OCI-LY1 (cell line): Measurements from ENCODE around the gene MYO18A.

ENCODE experiments used
- CTCF ChIP-seq: fragments of 200-600 bp; sonication (generic), shearing (Covaris generic); IDR thresholded peaks from 2 replicates; pipeline ENCODE4 v1.5.1; 2017; ENCODE audit warnings: mild to moderate bottlenecking, antibody characterized with exemption, low read length, moderate library complexity, mixed read lengths
- EZH2 ChIP-seq: fragments of 200-600 bp; sonication (generic), shearing (Covaris generic); IDR thresholded peaks from 2 replicates; pipeline ENCODE4 v1.8.0; 2017; ENCODE audit warnings: borderline replicate concordance, mixed run types, mild to moderate bottlenecking, antibody characterized with exemption, low read length, moderate library complexity, mixed read lengths

- TF ChIP-seq CTCF (no peak), EZH2 (no peak)
Measured at GRCh38 chr17:29146369-29146972, 33.7 kb downstream of the MYO18A start.
